Liver (tissue), 3 donors: Measurements from ENCODE around the gene SLC4A8.

ENCODE experiments used
- CTCF ChIP-seq: fragments of 150-350 bp; IDR thresholded peaks from 2 replicates; pipeline ENCODE4 v1.5.1; 2017; ENCODE audit warnings: improper control_type of control experiment, low read depth, low read length; ENCODE audit not compliant: missing input control
- HNF4G ChIP-seq: IDR thresholded peaks from 2 replicates; pipeline ENCODE4 v1.6.1; 2016; ENCODE audit warnings: antibody characterized with exemption
- TAF1 ChIP-seq: conservative IDR thresholded peaks from 2 replicates; pipeline ENCODE4 v1.6.1; 2016; ENCODE audit warnings: antibody characterized with exemption, mild to moderate bottlenecking
- ZBTB33 ChIP-seq: IDR thresholded peaks from 2 replicates; pipeline ENCODE4 v1.6.1; 2016; ENCODE audit warnings: antibody characterized with exemption
- TF ChIP-seq, protein P1 (sequence below): IDR thresholded peaks from 2 replicates; pipeline ENCODE4 v1.6.1; 2016; ENCODE audit warnings: antibody characterized with exemption
- TF ChIP-seq, protein P2 (sequence below): IDR thresholded peaks from 2 replicates; pipeline ENCODE4 v1.6.1; 2016; ENCODE audit warnings: antibody characterized with exemption, mild to moderate bottlenecking
- donor health status: healthy.
- donor health status: healthy.

DNA sequence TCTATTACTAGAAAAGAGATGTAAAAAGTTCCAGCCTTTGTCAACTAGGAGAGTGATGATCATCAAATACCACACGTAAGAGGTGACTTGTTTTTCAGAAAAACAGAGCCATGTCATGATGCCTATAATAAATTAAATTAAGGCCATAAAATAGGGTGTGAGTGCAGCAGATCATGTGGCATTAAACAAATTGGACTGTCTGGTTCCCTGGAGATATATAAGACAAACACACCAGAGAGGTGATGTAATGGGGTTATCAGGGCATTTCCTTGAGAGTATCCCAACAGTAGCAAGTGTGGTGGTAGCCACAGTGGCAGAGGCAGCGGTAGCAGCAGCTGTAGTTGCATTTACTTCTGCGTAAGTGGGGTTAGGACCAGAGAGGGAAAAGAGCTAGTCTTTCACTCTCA is 18.8 kb upstream of the SLC4A8 start:
- TF ChIP-seq HNF4G (no peak), TAF1 (no peak), CTCF (no peak), ZBTB33 (no peak)
- TF ChIP-seq, protein P1, sequence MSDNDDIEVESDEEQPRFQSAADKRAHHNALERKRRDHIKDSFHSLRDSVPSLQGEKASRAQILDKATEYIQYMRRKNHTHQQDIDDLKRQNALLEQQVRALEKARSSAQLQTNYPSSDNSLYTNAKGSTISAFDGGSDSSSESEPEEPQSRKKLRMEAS: no peak
- TF ChIP-seq, protein P2, sequence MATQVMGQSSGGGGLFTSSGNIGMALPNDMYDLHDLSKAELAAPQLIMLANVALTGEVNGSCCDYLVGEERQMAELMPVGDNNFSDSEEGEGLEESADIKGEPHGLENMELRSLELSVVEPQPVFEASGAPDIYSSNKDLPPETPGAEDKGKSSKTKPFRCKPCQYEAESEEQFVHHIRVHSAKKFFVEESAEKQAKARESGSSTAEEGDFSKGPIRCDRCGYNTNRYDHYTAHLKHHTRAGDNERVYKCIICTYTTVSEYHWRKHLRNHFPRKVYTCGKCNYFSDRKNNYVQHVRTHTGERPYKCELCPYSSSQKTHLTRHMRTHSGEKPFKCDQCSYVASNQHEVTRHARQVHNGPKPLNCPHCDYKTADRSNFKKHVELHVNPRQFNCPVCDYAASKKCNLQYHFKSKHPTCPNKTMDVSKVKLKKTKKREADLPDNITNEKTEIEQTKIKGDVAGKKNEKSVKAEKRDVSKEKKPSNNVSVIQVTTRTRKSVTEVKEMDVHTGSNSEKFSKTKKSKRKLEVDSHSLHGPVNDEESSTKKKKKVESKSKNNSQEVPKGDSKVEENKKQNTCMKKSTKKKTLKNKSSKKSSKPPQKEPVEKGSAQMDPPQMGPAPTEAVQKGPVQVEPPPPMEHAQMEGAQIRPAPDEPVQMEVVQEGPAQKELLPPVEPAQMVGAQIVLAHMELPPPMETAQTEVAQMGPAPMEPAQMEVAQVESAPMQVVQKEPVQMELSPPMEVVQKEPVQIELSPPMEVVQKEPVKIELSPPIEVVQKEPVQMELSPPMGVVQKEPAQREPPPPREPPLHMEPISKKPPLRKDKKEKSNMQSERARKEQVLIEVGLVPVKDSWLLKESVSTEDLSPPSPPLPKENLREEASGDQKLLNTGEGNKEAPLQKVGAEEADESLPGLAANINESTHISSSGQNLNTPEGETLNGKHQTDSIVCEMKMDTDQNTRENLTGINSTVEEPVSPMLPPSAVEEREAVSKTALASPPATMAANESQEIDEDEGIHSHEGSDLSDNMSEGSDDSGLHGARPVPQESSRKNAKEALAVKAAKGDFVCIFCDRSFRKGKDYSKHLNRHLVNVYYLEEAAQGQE: no peak
